Superior temporal gyrus (tissue), 1 donor: Measurements from ENCODE around the gene PEAK3.

Experiments
- DNase-seq: peaks from one replicate; pipeline ENCODE4 v3.0.0-alpha.2; 2016; ENCODE audit errors: extremely low spot score

Gene PEAK3

GRCh38 chr19:2315818-2316353, 33.9 kb upstream of the PEAK3 start:
- peak; percentile 70 for DNase-seq

GRCh38 chr19:2315121-2315817, 33.3 kb upstream of the PEAK3 start:
- no peak for DNase-seq

GRCh38 chr19:2312820-2313501, 31.0 kb upstream of the PEAK3 start:
- DNase-seq = no peak

- no peak for DNase-seq
These were observed 29.1 kb upstream of the PEAK3 start for GRCh38 chr19:2311093-2311492.

- no peak for DNase-seq
These were observed 27.9 kb upstream of the PEAK3 start for GRCh38 chr19:2309734-2310362.

- DNase-seq = no peak
These were observed 26.2 kb upstream of the PEAK3 start, which contains the start of gene LINGO3 for GRCh38 chr19:2308114-2308556. Gene LINGO3, minus strand, starts transcription at chr19:2308154. Its CDS starts 16,378 bp downstream, at chr19:2291776.

- no peak for DNase-seq
These were observed 25.6 kb upstream of the PEAK3 start for GRCh38 chr19:2307518-2308012.

GRCh38 chr19:2306971-2307370, 25.0 kb upstream of the PEAK3 start:
- no peak for DNase-seq

- DNase-seq = no peak
These were observed 24.4 kb upstream of the PEAK3 start for GRCh38 chr19:2306281-2306806.

- DNase-seq = no peak
These were observed 23.7 kb upstream of the PEAK3 start for GRCh38 chr19:2305452-2306280.

- no peak for DNase-seq
These were observed 21.3 kb upstream of the PEAK3 start for GRCh38 chr19:2303211-2303798.

GRCh38 chr19:2302319-2303210, 20.6 kb upstream of the PEAK3 start:
- DNase-seq = no peak

GRCh38 chr19:2300533-2300932, 18.6 kb upstream of the PEAK3 start:
- no peak for DNase-seq

GRCh38 chr19:2296141-2296540, 14.2 kb upstream of the PEAK3 start:
- DNase-seq = no peak

- peak; percentile 36 for DNase-seq
These were observed 12.8 kb upstream of the PEAK3 start for GRCh38 chr19:2294687-2295335.

- DNase-seq = no peak
These were observed 9.3 kb upstream of the PEAK3 start for GRCh38 chr19:2291185-2291751.

- DNase-seq = no peak
These were observed 8.6 kb upstream of the PEAK3 start for GRCh38 chr19:2290441-2291184.
